NCI-H1105 (cell line): ENCODE results near the gene CELSR2.

ENCODE experiments used
- DNase-seq: peaks from one replicate; lab custom pipeline; 2025; lab: John Stamatoyannopoulos, UW

CELSR2 gene

GRCh38 chr1:109263597-109264378 lies 14.4 kb downstream of the CELSR2 start:
- DNase-seq, result no peak

- no peak for DNase-seq
These were observed 15.0 kb downstream of the CELSR2 start for GRCh38 chr1:109264379-109264755.

- DNase-seq, result no peak
These were observed 15.7 kb downstream of the CELSR2 start for GRCh38 chr1:109265016-109265415.

GRCh38 chr1:109265741-109266330 lies 16.5 kb downstream of the CELSR2 start:
- no peak for DNase-seq

GRCh38 chr1:109266965-109267364 lies 17.6 kb downstream of the CELSR2 start:
- DNase-seq, result no peak

GRCh38 chr1:109267743-109268300 lies 18.5 kb downstream of the CELSR2 start:
- DNase-seq, result no peak

- no peak for DNase-seq
These were observed 19.3 kb downstream of the CELSR2 start for GRCh38 chr1:109268431-109269211.

GRCh38 chr1:109269212-109269980 lies 20.1 kb downstream of the CELSR2 start:
- no peak for DNase-seq

GRCh38 chr1:109269981-109270622 lies 20.8 kb downstream of the CELSR2 start:
- DNase-seq, result no peak

GRCh38 chr1:109270623-109271317 lies 21.4 kb downstream of the CELSR2 start:
- no peak for DNase-seq

GRCh38 chr1:109271458-109271857 lies 22.1 kb downstream of the CELSR2 start:
- no peak for DNase-seq

- no peak for DNase-seq
These were observed 22.9 kb downstream of the CELSR2 start for GRCh38 chr1:109272021-109272799.

GRCh38 chr1:109272831-109273547 lies 23.6 kb downstream of the CELSR2 start:
- no peak for DNase-seq

GRCh38 chr1:109273570-109274288 lies 24.4 kb downstream of the CELSR2 start:
- no peak for DNase-seq

- DNase-seq, result no peak
These were observed 25.5 kb downstream of the CELSR2 start for GRCh38 chr1:109274533-109275476.

GRCh38 chr1:109275706-109276345 lies 26.5 kb downstream of the CELSR2 start:
- no peak for DNase-seq
